ENCODE data around the gene TBX1. TPM values are rescaled to one million over a fixed set of nuclear protein-coding genes. Genes with fewer than 3 reads are reported as not detected.
A peak's percentile ranks its signal among the peaks of the same experiment; 100 is the strongest.

The TBX1 gene
- total RNA-seq, 1 experiment from 2014 or later = not detected

DNA sequence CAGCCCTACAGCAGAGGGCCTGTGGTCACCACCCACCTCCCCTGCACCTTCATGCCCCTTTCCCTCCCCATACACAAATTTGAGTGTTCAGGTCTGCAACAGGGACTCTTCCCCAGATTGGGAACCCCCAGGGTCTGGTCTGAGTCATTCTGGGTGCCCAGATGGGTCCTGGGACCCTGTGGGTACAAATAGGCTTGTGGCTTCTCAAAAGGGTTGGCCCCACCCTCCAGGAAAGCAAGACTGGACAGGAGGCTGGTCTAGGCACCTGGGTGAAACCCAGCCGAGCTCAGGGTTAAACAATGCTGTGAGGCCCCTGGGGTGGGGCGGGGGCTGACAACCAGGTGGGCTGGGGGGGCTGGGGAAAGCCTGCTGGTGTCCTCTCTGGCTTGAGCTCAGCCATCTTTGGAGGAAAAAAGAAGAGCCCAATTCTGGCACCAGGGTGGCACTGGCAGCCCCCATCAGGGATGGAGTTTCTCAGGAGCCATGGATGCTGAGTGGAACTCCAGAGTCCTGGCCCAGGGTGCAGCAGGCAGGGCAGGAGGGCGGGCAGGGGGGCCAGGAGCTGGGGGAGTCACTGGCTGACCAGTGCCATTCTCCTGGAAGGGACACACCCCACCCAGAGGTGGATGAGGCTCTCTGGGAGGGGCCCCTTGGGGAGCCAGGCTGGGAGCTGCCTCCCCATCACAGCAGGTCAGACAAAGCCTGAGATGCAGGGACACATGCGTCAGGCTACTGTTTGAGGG is 45.2 kb upstream of the TBX1 start:
- no peaks in the 10 kb centered on the region for H3K9me3 Mint-ChIP-seq (ENCODE audit: low read depth, unreplicated experiment)
- intact Hi-C loops (cut with micrococcal nuclease; ENCODE audit: unreplicated experiment) = loop anchor here (5.0 kb wide), 2 partner anchors 83 to 423 kb away; partner anchors contain the start of gene CLTCL1
- H3K27ac Mint-ChIP-seq (ENCODE audit: unreplicated experiment) = no peak overlapping the region
- H3K27me3 Mint-ChIP-seq (ENCODE audit: unreplicated experiment) = peaks cover 59% of the 10 kb centered on the region
- H3K4me1 Mint-ChIP-seq (ENCODE audit: low read depth, unreplicated experiment) = no peaks in the 10 kb centered on the region
- peak overlapping the region; percentile 95 for H3K4me3 Mint-ChIP-seq (ENCODE audit: low read depth, unreplicated experiment)
- TF ChIP-seq, protein P1, sequence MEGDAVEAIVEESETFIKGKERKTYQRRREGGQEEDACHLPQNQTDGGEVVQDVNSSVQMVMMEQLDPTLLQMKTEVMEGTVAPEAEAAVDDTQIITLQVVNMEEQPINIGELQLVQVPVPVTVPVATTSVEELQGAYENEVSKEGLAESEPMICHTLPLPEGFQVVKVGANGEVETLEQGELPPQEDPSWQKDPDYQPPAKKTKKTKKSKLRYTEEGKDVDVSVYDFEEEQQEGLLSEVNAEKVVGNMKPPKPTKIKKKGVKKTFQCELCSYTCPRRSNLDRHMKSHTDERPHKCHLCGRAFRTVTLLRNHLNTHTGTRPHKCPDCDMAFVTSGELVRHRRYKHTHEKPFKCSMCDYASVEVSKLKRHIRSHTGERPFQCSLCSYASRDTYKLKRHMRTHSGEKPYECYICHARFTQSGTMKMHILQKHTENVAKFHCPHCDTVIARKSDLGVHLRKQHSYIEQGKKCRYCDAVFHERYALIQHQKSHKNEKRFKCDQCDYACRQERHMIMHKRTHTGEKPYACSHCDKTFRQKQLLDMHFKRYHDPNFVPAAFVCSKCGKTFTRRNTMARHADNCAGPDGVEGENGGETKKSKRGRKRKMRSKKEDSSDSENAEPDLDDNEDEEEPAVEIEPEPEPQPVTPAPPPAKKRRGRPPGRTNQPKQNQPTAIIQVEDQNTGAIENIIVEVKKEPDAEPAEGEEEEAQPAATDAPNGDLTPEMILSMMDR (IDR thresholded peaks at IDR 0.05; ENCODE audit: unreplicated experiment) = no peak
- no peak for DNase-seq
- CTCF ChIA-PET = no interaction called here
- BruUV-seq (replicated peaks) = no TSS peak
- H3K36me3 Mint-ChIP-seq (ENCODE audit: insufficient read depth, unreplicated experiment) = peaks cover 26% of the 10 kb centered on the region

DNA sequence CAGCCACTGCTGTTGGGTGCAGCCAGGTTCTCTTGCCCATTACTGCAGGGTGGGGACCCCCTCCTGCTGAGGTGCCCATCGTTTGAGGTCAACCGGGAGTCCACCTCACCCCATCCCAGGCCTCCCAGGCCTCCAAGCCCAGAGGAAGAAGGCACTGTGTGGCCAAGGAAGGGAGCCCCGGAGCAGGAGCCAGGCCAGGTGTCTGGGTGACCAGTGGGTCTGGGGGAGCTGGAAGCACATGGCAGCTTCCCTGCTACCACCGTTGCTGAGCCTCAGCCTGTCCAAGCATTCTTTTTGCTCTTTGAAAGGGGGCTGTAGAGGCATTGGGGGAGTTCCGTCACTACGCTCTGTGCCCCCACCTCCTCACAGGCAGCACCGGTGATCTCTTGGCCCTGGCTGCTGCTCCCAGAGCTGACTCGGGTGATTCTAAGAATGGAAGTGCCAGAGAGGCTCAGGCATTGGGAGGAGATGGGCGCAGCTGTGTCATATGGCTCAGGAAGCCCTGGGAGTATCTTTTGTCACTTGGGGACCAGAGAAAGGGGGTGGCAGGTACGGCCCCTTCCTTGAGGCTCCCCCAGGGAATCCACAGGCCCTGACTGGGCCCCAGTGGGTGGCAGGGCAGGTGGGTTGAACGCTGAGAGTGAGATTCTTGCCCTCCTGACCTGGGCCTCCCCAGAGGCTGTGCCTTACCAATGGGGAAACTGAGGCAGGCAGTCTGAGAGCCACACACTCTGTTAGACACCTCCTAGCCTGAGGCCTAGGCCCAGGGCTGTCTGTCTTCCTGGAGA is 44.3 kb upstream of the TBX1 start:
- DNase-seq = no peak
- Mint-ChIP-seq H3K27ac (ENCODE audit: unreplicated experiment) (no peak overlapping the region), H3K27me3 (ENCODE audit: unreplicated experiment) (peaks cover 59% of the 10 kb centered on the region), H3K4me3 (ENCODE audit: low read depth, unreplicated experiment) (no peak overlapping the region), H3K4me1 (ENCODE audit: low read depth, unreplicated experiment) (no peaks in the 10 kb centered on the region), H3K9me3 (ENCODE audit: low read depth, unreplicated experiment) (no peaks in the 10 kb centered on the region), H3K36me3 (ENCODE audit: insufficient read depth, unreplicated experiment) (peaks cover 26% of the 10 kb centered on the region)
- intact Hi-C loops (cut with micrococcal nuclease; ENCODE audit: unreplicated experiment) = loop anchor here (5.0 kb wide), 2 partner anchors 84 to 424 kb away; partner anchors contain the start of gene CLTCL1
- CTCF ChIA-PET = interaction anchor here (0.8 to 1.2 kb wide), 2 partner anchors 10 to 24 kb away, joined by 3 to 5 read pairs; no protein-coding TSS in a partner anchor
- TF ChIP-seq, protein P1 (IDR thresholded peaks at IDR 0.05; ENCODE audit: unreplicated experiment) = no peak
- BruUV-seq (replicated peaks) = no TSS peak

DNA sequence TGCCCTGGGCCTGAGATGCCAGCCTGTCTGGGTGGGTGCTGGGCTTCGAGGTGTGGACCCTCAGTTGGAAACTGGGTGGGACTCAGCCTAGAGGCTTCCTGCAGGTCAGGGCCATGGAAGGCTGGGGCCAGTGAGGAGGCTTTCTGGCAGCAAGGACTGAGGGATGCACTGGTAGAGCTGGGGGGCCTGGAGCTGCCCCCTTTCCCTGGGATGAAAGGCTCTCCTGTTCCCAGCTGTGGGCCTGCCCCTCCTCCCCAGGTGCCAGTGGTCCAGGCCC is 43.8 kb upstream of the TBX1 start:
- H3K27ac Mint-ChIP-seq (ENCODE audit: unreplicated experiment) = no peak overlapping the region
- peaks cover 59% of the 10 kb centered on the region for H3K27me3 Mint-ChIP-seq (ENCODE audit: unreplicated experiment)
- no peaks in the 10 kb centered on the region for H3K4me1 Mint-ChIP-seq (ENCODE audit: low read depth, unreplicated experiment)
- H3K9me3 Mint-ChIP-seq (ENCODE audit: low read depth, unreplicated experiment) = no peaks in the 10 kb centered on the region
- H3K36me3 Mint-ChIP-seq (ENCODE audit: insufficient read depth, unreplicated experiment) = peaks cover 26% of the 10 kb centered on the region
- TF ChIP-seq, protein P1 (IDR thresholded peaks at IDR 0.05; ENCODE audit: unreplicated experiment) = no peak
- no peak for DNase-seq
- H3K4me3 Mint-ChIP-seq (ENCODE audit: low read depth, unreplicated experiment) = no peak overlapping the region
- BruUV-seq (replicated peaks) = no TSS peak
- intact Hi-C loops (cut with micrococcal nuclease; ENCODE audit: unreplicated experiment) = loop anchor here (5.0 kb wide), 2 partner anchors 84 to 424 kb away; partner anchors contain the start of gene CLTCL1
- CTCF ChIA-PET = interaction anchor here (0.8 to 1.2 kb wide), 2 partner anchors 11 to 25 kb away, joined by 3 to 5 read pairs; no protein-coding TSS in a partner anchor

DNA sequence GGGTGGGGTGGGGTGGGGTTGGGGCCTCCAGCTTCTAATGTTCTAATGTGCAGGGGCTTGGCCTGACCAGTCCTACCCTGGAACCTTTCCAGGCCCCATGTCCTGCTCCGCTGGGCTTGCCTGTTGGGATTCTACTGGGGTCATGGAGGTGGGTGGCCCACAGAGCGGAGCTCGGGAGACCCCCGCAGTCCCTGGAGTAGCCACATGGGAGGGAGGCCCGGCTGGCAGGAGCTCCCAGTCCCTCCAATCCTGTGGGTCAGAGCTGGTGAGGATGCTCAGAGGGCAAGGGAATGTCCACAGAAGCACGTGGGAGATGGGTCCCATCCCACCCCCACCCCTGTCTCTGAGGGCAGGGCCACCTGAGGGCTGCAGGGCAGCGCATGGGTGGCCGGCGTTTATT is 43.4 kb upstream of the TBX1 start:
- intact Hi-C loops (cut with micrococcal nuclease; ENCODE audit: unreplicated experiment) = loop anchor here (5.0 kb wide), 2 partner anchors 85 to 425 kb away; partner anchors contain the start of gene CLTCL1
- Mint-ChIP-seq H3K36me3 (ENCODE audit: insufficient read depth, unreplicated experiment) (peaks cover 26% of the 10 kb centered on the region), H3K27ac (ENCODE audit: unreplicated experiment) (no peak overlapping the region), H3K4me1 (ENCODE audit: low read depth, unreplicated experiment) (no peaks in the 10 kb centered on the region), H3K4me3 (ENCODE audit: low read depth, unreplicated experiment) (peak overlapping the region; percentile 69), H3K9me3 (ENCODE audit: low read depth, unreplicated experiment) (no peaks in the 10 kb centered on the region), H3K27me3 (ENCODE audit: unreplicated experiment) (peaks cover 59% of the 10 kb centered on the region)
- DNase-seq = no peak
- no TSS peak for BruUV-seq (replicated peaks)
- CTCF ChIA-PET = interaction anchor here (0.8 to 1.2 kb wide), 2 partner anchors 11 to 25 kb away, joined by 3 to 5 read pairs; no protein-coding TSS in a partner anchor
- TF ChIP-seq, protein P1 (IDR thresholded peaks at IDR 0.05; ENCODE audit: unreplicated experiment) = no peak

Data from Calu3 (cell line).